A673 (cell line): ENCODE measurements around the gene CCDC148. TPM values are rescaled to one million over a fixed set of nuclear protein-coding genes. Genes with fewer than 3 reads are reported as not detected.

Experiments
- BruUV-seq: library from RNA; stranded (reverse); fragments of 400-500 nt; replicated peaks from 2 replicates; lab custom pipeline; 2021; lab: Mats Ljungman, UMichigan
- CTCF ChIA-PET: fragments of 300-600 bp; sonication (Branson Sonifier 250); formaldehyde crosslinking; loops from one replicate; lab custom pipeline; 2022; ENCODE audit warnings: antibody characterized with exemption; lab: Charles Lee
- POLR2A ChIA-PET: fragments of 300-600 bp; sonication (Branson Sonifier 250); formaldehyde crosslinking; loops from one replicate; lab custom pipeline; 2022; ENCODE audit warnings: antibody characterized with exemption; ENCODE audit not compliant: low non-redundant PET; lab: Charles Lee
- DNase-seq: peaks from one replicate; pipeline ENCODE4 v3.0.0-alpha.2; 2015; ENCODE audit warnings: low spot score
- H3K27ac ChIP-seq: fragments of 200-600 bp; sonication (generic); 2 replicates; pipeline ENCODE4 v1.5.1; 2016; ENCODE audit warnings: mixed run types, low read depth, mild to moderate bottlenecking, mixed read lengths, antibody characterized with exemption, low read length; ENCODE audit not compliant: poor library complexity, severe bottlenecking
- H3K27me3 ChIP-seq: fragments of 200-600 bp; sonication (generic); replicated peaks from 2 replicates; pipeline ENCODE4 v1.6.1; 2017; ENCODE audit warnings: mixed run types, low read depth, mild to moderate bottlenecking, mixed read lengths, antibody characterized with exemption, low read length; ENCODE audit not compliant: insufficient read depth, poor library complexity
- H3K36me3 ChIP-seq: fragments of 200-600 bp; sonication (generic); 2 replicates; pipeline ENCODE4 v1.6.1; 2016; ENCODE audit warnings: mixed run types, mild to moderate bottlenecking, mixed read lengths, antibody characterized with exemption, low read length; ENCODE audit not compliant: insufficient read depth, poor library complexity, severe bottlenecking
- H3K4me1 ChIP-seq: fragments of 200-600 bp; sonication (generic); 2 replicates; pipeline ENCODE4 v1.6.1; 2017; ENCODE audit warnings: mixed run types, mild to moderate bottlenecking, mixed read lengths, antibody characterized with exemption, low read length; ENCODE audit not compliant: insufficient read depth, poor library complexity, severe bottlenecking
- H3K4me3 ChIP-seq: fragments of 200-600 bp; sonication (generic); 2 replicates; pipeline ENCODE4 v1.5.1; 2016; ENCODE audit warnings: low read depth, mixed run types, mild to moderate bottlenecking, mixed read lengths, low read length; ENCODE audit not compliant: poor library complexity, severe bottlenecking
- H3K9me3 ChIP-seq: fragments of 200-600 bp; sonication (generic); 2 replicates; pipeline ENCODE4 v1.6.1; 2016; ENCODE audit warnings: mixed run types, low read depth, mild to moderate bottlenecking, mixed read lengths, antibody characterized with exemption, low read length; ENCODE audit not compliant: poor library complexity, severe bottlenecking
- EZH2 ChIP-seq: fragments of 200-600 bp; sonication (generic); IDR thresholded peaks from 2 replicates; pipeline ENCODE4 v1.6.1; 2017; ENCODE audit warnings: borderline replicate concordance, low read depth, mild to moderate bottlenecking, mixed read lengths, antibody characterized with exemption, low read length; ENCODE audit not compliant: poor library complexity, severe bottlenecking
- intact Hi-C: fragments of 100-400 bp; cut with micrococcal nuclease; formaldehyde crosslinking; loops from one replicate; pipeline ENCODE4 v1.10.0; 2022; ENCODE audit not compliant: unreplicated experiment
- total RNA-seq: library from RNA; stranded (reverse); gene quantifications from 2 replicates; pipeline ENCODE4 v1.2.3, GENCODE V29; 2021
- TF ChIP-seq, protein P1 (sequence below): fragments of 300-800, 200-600 bp; sonication (generic); conservative IDR thresholded peaks from 2 replicates; pipeline ENCODE4 v1.5.1; 2017; ENCODE audit warnings: low read depth, mild to moderate bottlenecking, antibody characterized with exemption, low read length, moderate library complexity, mixed read lengths

Gene CCDC148
- total RNA-seq, 1 experiment from 2014 or later = 0.90 TPM

DNA sequence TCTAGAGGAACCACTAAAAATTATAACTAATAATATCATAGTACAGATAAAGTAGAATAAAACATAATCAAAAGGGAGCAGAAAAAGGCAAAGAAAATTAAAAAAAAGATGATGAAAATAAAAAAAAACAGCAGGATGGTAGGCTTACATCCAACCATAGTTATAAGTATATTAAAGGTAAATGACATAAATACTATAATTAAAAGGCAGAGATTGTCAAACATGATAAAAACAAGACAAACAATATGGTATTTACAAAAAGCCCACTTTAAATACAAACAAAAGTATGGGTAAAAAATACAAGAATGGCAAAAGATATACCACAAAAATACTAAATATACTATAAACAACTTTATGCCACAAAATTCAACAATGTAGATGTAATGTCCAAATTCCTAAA is 24.4 kb downstream of the CCDC148 start:
- Histone ChIP-seq H3K27ac (no peak overlapping the region), H3K27me3 (no peaks in the 10 kb centered on the region), H3K36me3 (no peaks in the 10 kb centered on the region), H3K4me1 (no peaks in the 10 kb centered on the region), H3K4me3 (no peak overlapping the region), H3K9me3 (no peaks in the 10 kb centered on the region)
- intact Hi-C loops = no loop called here
- no TSS peak for BruUV-seq
- DNase-seq = no peak
- TF ChIP-seq EZH2 = no peak
- TF ChIP-seq, protein P1, sequence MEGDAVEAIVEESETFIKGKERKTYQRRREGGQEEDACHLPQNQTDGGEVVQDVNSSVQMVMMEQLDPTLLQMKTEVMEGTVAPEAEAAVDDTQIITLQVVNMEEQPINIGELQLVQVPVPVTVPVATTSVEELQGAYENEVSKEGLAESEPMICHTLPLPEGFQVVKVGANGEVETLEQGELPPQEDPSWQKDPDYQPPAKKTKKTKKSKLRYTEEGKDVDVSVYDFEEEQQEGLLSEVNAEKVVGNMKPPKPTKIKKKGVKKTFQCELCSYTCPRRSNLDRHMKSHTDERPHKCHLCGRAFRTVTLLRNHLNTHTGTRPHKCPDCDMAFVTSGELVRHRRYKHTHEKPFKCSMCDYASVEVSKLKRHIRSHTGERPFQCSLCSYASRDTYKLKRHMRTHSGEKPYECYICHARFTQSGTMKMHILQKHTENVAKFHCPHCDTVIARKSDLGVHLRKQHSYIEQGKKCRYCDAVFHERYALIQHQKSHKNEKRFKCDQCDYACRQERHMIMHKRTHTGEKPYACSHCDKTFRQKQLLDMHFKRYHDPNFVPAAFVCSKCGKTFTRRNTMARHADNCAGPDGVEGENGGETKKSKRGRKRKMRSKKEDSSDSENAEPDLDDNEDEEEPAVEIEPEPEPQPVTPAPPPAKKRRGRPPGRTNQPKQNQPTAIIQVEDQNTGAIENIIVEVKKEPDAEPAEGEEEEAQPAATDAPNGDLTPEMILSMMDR = no peak
- ChIA-PET POLR2A (no interaction called here), CTCF (no interaction called here)

DNA sequence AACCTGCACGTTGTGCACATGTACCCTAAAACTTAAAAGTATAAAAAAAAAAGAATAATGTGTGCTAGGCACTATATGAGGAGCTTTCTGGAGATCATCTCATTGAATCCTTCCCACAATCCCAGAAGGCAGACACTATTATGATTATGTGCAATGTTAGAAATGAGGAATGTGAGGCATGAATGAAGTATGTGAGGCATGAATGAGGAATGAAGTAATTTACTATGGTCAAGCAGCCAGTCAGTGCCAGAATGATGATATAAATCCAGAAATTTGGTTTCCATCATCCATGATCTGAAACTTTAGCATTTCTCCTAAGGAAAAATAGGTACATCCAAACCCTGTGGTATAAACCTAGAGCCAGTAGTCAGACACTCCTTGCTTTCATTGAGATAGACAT is 42.0 kb downstream of the CCDC148 start:
- Histone ChIP-seq H3K9me3 (peaks cover 12% of the 10 kb centered on the region), H3K4me1 (no peaks in the 10 kb centered on the region), H3K27me3 (no peaks in the 10 kb centered on the region), H3K27ac (no peak overlapping the region), H3K36me3 (no peaks in the 10 kb centered on the region), H3K4me3 (no peak overlapping the region)
- BruUV-seq = no TSS peak
- intact Hi-C loops = no loop called here
- no peak for DNase-seq
- ChIA-PET POLR2A (no interaction called here), CTCF (no interaction called here)
- TF ChIP-seq, protein P1 = no peak
- no peak for TF ChIP-seq EZH2

DNA sequence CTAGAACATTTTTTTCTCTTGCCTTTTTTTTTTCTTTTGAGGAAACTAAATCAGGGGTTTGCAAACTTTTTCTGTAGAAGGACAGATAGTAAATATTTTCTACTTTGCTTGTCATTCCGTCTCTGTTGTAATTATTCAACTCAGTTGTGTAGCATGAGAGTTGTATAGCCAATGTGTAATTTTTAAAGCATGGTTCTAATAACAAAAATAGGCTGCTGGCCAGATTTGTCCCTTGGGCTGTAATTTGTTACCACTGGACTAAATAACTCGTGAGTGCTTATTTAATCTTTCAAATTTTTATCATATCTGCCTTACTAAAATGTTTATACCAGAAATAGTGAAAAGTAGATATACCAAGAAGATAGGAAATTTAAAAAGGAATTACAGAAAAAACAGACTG is 43.0 kb downstream of the CCDC148 start:
- H3K27ac ChIP-seq = no peak overlapping the region
- DNase-seq = no peak
- POLR2A ChIA-PET = interaction anchor here (0.7 kb wide), 1 partner anchor 562 kb away, joined by 4 read pairs; no protein-coding TSS in a partner anchor
- no peak overlapping the region for H3K4me3 ChIP-seq
- no peaks in the 10 kb centered on the region for H3K4me1 ChIP-seq
- no peak for TF ChIP-seq EZH2
- TF ChIP-seq, protein P1 = no peak
- intact Hi-C loops = no loop called here
- H3K9me3 ChIP-seq = peaks cover 12% of the 10 kb centered on the region
- no peaks in the 10 kb centered on the region for H3K27me3 ChIP-seq
- CTCF ChIA-PET = no interaction called here
- H3K36me3 ChIP-seq = no peaks in the 10 kb centered on the region
- BruUV-seq = no TSS peak
